GM20000 (cell line): ENCODE results near the gene DAB1.

Experiments used
- DNase-seq: peaks from one replicate; pipeline ENCODE4 v3.0.0; 2012; ENCODE audit warnings: low spot score
- TF ChIP-seq, protein P1 (sequence below): IDR thresholded peaks from 2 replicates; pipeline ENCODE4 v1.5.1; 2012; ENCODE audit warnings: mild to moderate bottlenecking, control low read depth; ENCODE audit errors: extremely low read depth, missing control alignments

Gene DAB1

DNA sequence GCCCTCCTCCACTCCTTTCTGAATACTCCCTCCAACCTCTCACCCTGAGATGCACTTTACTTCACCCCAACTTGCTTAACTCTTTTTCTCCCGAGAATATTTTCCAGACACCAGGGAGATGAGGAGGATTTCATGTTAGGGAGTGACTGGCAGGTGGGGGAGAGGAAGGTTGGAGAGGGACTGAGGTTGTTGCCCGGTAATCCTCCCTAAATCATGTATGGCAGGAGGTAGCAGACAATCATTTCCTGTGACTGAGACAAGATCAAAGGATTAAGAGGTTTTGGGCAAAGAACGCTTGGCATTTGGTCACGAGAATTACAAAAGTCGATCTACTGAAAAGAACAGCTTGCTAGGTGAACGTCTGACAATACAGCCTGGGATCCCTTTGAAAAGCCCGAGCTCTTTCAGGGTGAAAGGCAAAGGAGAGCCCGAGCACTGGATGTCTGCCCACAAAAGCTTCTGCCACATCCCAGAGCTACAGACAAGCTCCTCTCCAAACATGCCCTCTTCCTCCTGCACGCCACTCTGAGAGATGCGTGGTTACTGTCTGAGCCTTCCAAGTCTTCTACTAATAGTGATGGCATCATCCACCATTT lies 154.1 kb downstream of the DAB1 start:
- TF ChIP-seq, protein P1, sequence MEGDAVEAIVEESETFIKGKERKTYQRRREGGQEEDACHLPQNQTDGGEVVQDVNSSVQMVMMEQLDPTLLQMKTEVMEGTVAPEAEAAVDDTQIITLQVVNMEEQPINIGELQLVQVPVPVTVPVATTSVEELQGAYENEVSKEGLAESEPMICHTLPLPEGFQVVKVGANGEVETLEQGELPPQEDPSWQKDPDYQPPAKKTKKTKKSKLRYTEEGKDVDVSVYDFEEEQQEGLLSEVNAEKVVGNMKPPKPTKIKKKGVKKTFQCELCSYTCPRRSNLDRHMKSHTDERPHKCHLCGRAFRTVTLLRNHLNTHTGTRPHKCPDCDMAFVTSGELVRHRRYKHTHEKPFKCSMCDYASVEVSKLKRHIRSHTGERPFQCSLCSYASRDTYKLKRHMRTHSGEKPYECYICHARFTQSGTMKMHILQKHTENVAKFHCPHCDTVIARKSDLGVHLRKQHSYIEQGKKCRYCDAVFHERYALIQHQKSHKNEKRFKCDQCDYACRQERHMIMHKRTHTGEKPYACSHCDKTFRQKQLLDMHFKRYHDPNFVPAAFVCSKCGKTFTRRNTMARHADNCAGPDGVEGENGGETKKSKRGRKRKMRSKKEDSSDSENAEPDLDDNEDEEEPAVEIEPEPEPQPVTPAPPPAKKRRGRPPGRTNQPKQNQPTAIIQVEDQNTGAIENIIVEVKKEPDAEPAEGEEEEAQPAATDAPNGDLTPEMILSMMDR: no peak
- no peak for DNase-seq

DNA sequence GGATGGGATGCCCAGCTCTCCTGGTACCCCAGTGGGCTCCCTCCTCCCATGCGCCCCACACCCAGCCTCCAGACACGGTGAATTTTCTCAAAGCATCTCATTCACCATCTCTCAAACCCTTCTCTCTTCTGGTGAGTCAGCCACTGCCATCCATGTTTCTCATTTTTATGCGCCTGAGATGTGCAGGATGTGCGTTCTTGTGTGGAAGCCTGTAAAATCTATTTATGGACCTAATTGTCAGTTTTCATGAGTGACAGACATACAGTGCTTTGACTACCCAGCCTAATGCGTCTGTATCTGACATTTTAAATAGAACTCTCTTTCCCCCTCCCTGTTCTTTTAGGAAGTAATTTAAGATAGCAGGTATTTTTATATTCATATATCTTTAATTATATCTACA lies 158.8 kb downstream of the DAB1 start:
- TF ChIP-seq, protein P1: no peak
- no peak for DNase-seq

DNA sequence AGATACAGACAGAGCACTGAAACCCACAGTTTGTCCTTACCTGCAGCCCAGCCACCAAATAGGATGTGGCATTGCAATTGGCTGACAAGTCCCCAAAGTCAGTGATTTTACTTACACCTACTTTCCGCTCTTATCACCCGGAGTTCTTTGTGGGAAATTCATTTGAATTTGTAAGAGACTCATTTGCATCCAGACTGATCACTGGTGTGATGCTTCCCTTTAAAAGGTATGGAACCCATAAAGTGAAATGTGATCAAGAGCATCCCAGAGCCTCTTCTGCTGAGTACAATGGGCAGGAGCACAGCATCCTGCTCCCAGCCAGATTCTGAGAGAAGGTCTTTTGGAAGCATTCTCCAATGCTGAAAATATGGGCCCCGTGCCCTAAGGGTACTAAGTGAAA lies 161.4 kb downstream of the DAB1 start:
- TF ChIP-seq, protein P1: no peak

DNA sequence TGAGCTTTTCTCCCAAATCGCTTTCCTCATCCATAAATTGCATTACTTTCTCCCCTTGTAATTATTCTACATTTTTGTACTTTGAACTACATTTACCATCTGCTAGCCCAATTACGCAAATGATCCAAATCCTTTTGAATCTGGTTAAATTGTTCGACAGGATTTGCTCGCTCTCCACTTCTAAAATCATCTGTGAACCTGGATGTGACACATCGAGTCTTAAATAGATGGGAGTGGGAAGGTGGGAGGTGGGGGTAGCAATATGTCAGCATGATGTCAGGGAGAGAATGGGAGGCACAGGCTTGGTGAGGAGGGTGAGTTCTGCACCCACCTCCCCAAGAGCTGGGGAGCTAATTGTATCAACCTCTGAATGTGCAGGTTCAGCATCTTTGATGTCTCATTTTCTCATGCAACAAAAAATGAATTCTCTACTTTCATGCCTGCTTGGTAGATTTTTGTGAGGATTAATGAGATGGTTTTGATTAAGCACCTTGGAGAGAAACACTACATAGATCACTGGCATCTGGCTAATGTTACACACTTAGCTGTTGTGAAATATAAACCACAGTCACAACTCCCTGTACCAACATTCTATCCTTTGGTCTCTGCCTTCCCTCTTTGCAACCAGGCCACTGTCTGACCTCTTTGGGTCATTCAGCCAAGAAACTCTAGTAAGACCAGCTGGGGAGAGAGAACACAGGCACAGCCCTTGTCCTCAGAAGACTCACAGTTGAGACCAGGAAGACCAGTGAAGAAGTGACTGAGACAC lies 165.1 kb downstream of the DAB1 start:
- no peak for DNase-seq
- TF ChIP-seq, protein P1: no peak

More for the DNA sequence above, 161.4 kb downstream of the DAB1 start:
- no peak for DNase-seq

DNA sequence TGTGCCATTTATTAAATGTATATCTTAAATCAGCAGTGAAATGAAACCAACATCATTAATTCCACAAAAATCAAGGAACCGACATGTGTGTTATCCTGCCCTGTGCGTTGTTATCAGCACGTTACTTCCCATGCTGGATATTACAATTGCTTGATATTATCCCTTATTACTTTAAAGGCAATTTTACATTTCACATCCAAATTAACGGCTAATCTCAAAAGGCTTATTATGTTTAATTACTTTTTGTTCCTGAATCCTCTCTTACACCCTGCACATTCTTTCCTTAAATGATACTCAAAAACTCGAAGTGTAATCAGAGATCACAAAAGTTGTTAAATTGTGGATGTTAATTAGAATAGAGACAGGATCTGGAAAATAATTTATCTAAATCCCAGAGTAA lies 167.9 kb downstream of the DAB1 start:
- TF ChIP-seq, protein P1: no peak
- no peak for DNase-seq

DNA sequence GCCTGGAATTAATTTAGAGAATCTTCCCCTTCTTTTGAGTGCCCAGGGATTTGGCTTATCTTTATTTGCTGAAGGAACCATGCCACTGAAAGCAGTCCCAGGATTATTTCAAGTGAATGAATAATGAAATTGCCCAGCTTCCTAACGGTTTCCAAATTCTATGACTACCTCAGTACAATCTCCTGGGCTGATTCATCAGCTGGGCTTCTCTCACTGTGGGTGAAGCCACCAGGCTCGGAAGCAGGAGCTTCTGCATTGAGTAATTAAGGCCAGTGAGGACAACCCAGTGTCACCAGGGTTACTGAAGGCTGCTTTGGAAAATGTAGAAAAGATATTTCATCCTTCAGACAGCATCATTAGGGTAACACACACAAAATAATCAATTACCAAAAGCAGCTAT lies 169.8 kb downstream of the DAB1 start:
- TF ChIP-seq, protein P1: no peak
- DNase-seq: no peak

DNA sequence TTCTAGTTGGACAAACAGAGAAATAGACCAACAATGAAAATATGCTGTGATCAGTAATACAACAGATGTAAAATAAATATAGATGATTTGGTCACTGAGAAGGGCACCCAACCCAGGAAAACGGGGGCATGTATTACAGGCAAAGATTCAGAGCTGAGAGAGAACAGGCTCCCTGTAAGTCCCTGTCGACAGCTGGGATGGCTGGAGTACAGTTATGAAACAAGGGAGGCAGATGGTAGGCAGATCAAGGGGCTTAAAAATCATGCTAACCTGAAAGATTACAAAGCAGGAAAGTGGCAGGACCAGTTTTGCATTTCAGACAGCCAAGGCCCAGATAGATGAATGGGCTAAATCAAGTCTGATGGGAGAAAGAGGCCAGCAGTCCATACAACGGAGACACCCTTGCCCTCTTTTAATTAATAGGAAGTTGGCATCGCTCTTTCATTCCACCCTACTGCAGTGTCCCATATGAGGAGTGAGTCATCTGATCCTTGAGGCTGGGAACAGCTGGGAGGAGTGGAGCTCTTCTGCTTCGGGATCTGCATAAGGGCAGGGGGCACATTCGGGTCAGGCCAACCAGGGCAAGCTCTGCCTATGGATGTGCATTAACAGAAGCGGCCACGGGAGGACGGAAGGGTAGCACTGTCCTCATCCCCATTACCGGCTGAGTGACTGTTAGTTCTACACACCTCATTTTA lies 171.1 kb downstream of the DAB1 start:
- TF ChIP-seq, protein P1: no peak
- DNase-seq: no peak
